DND-41 (cell line): ENCODE results near the gene TSPAN14.

Experiments used
- ATAC-seq: fragments of 200-7000 bp; cut with Tn5 transposase; 3 replicates; pipeline ENCODE4 v1.9.1; 2021; ENCODE audit warnings: low read depth; ENCODE audit not compliant: insufficient read depth
- DNase-seq: peaks from one replicate; pipeline ENCODE4 v3.0.0-alpha.2; 2020
- H2AFZ ChIP-seq: 2 replicates; pipeline ENCODE4 v1.6.0; 2012; ENCODE audit warnings: low read depth, low read length
- H3K27ac ChIP-seq: 2 replicates; pipeline ENCODE4 v1.5.1; 2012; ENCODE audit warnings: low read length, inconsistent platforms
- H3K27me3 ChIP-seq: fragments of 200-600 bp; sonication (generic); 2 replicates; pipeline ENCODE4 v1.6.0; 2012; ENCODE audit warnings: low read length, mild to moderate bottlenecking, inconsistent platforms; ENCODE audit not compliant: insufficient read depth, poor library complexity
- H3K36me3 ChIP-seq: 2 replicates; pipeline ENCODE4 v1.5.1; 2012; ENCODE audit warnings: low read length, inconsistent platforms; ENCODE audit not compliant: insufficient read depth
- H3K4me1 ChIP-seq: 2 replicates; pipeline ENCODE4 v1.5.1; 2012; ENCODE audit warnings: mild to moderate bottlenecking, low read length; ENCODE audit not compliant: insufficient read depth
- H3K4me2 ChIP-seq: 2 replicates; pipeline ENCODE4 v1.6.0; 2012; ENCODE audit warnings: mild to moderate bottlenecking, moderate library complexity, low read length, inconsistent platforms; ENCODE audit not compliant: insufficient read depth
- H3K4me3 ChIP-seq, 2 experiments: fragments of 200-600 bp in 1 of 2; shearing (Covaris generic) in 1 of 2; 2 replicates each; pipeline ENCODE4 v1.5.1; 2012 to 2016; ENCODE audit warnings: inconsistent platforms in 2 of 2, low read length in 2 of 2, mild to moderate bottlenecking in 2 of 2, low read depth in 1 of 2, moderate library complexity in 1 of 2
- H3K79me2 ChIP-seq: 2 replicates; pipeline ENCODE4 v1.6.0; 2012; ENCODE audit warnings: low read length, inconsistent platforms; ENCODE audit not compliant: insufficient read depth
- H3K9ac ChIP-seq: 2 replicates; pipeline ENCODE4 v1.6.0; 2012; ENCODE audit warnings: low read depth, mild to moderate bottlenecking, inconsistent platforms, low read length, moderate library complexity
- H3K9me3 ChIP-seq: 2 replicates; pipeline ENCODE4 v1.5.1; 2012; ENCODE audit warnings: low read length, moderate library complexity, mild to moderate bottlenecking, inconsistent platforms; ENCODE audit not compliant: insufficient read depth, severe bottlenecking
- H4K20me1 ChIP-seq: 2 replicates; pipeline ENCODE4 v1.6.0; 2012; ENCODE audit warnings: low read length; ENCODE audit not compliant: insufficient read depth
- CTCF ChIP-seq: IDR thresholded peaks from 2 replicates; pipeline ENCODE4 v1.5.1; 2012; ENCODE audit warnings: borderline replicate concordance, low read length, moderate library complexity, mild to moderate bottlenecking; ENCODE audit not compliant: poor library complexity, severe bottlenecking; ENCODE audit errors: extremely low read depth
- EZH2 ChIP-seq: IDR thresholded peaks from 3 replicates; pipeline ENCODE4 v1.6.1; 2012; ENCODE audit warnings: borderline replicate concordance, low read depth, mild to moderate bottlenecking, moderate library complexity, low read length, inconsistent platforms; ENCODE audit not compliant: severe bottlenecking

TSPAN14 gene

GRCh38 chr10:80472234-80473095 is 18.4 kb downstream of the TSPAN14 start:
- no peak for ATAC-seq
- Histone ChIP-seq H3K4me1 (peaks cover 4% of the 10 kb centered on the region; the same call in 1 of the 2 replicates), H3K9me3 (peaks cover 6% of the 10 kb centered on the region), H3K79me2 (peaks cover 26% of the 10 kb centered on the region), H3K9ac (no peak overlapping the region), H2AFZ (no peak overlapping the region), H3K36me3 (peaks cover 9% of the 10 kb centered on the region; the same call in 1 of the 2 replicates), H3K4me2 (no peak overlapping the region), H3K4me3 (no peak overlapping the region), H4K20me1 (peaks cover 12% of the 10 kb centered on the region), H3K27me3 (no peaks in the 10 kb centered on the region), H3K27ac (no peak overlapping the region)
- DNase-seq = no peak
- TF ChIP-seq EZH2 (no peak), CTCF (no peak)

GRCh38 chr10:80473096-80473657 is 19.1 kb downstream of the TSPAN14 start:
- no peak overlapping the region for H3K9ac ChIP-seq
- DNase-seq (no peak), ATAC-seq (no peak)
- H3K4me1 ChIP-seq = peaks cover under 1% of the 10 kb centered on the region; the same call in 1 of the 2 replicates
- H4K20me1 ChIP-seq = peaks cover 11% of the 10 kb centered on the region
- no peak overlapping the region for H2AFZ ChIP-seq
- no peak overlapping the region for H3K4me2 ChIP-seq
- peaks cover 20% of the 10 kb centered on the region for H3K79me2 ChIP-seq
- H3K4me3 ChIP-seq = no peak overlapping the region
- H3K9me3 ChIP-seq = peaks cover 13% of the 10 kb centered on the region
- H3K27ac ChIP-seq = no peak overlapping the region
- H3K36me3 ChIP-seq = peaks cover 9% of the 10 kb centered on the region; the same call in 1 of the 2 replicates
- TF ChIP-seq CTCF (no peak), EZH2 (no peak)
- H3K27me3 ChIP-seq = no peaks in the 10 kb centered on the region

- Histone ChIP-seq H3K4me2 (no peak overlapping the region), H3K27me3 (no peaks in the 10 kb centered on the region), H2AFZ (no peak overlapping the region), H3K4me1 (no peaks in the 10 kb centered on the region), H4K20me1 (peaks cover 9% of the 10 kb centered on the region), H3K79me2 (peaks cover 17% of the 10 kb centered on the region; the same call in 1 of the 2 replicates), H3K9me3 (peaks cover 18% of the 10 kb centered on the region), H3K36me3 (peaks cover 9% of the 10 kb centered on the region; the same call in 1 of the 2 replicates), H3K27ac (no peak overlapping the region), H3K4me3 (no peak overlapping the region), H3K9ac (no peak overlapping the region)
- ATAC-seq (no peak), DNase-seq (no peak)
- TF ChIP-seq EZH2 (no peak), CTCF (no peak)
Measured at GRCh38 chr10:80473692-80474596, 19.8 kb downstream of the TSPAN14 start.
